NCI-H524 (cell line): ENCODE results near the gene GLCCI1.

ENCODE experiments used
- DNase-seq, 2 experiments: peaks; one replicate each; lab custom pipeline; 2025; lab: John Stamatoyannopoulos, UW

The GLCCI1 gene

DNA sequence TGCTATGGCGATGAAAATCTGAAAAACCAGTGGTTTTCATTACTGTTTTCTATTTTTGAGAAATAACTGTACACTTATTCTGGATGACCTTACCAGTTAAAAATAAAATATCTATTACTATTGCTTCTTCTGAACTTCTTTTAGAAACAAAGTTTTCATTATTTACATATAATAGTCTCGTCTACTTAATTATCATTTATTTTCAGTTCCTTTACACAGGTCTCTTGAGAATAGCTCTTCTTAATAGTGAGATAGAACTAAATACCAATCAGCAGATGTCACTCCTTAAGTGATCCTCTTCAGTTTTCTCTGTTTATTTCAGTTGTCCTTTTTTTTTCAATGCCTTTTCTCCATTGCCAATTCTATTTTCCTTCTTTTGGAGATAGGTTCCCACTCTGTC lies 4.3 kb upstream of the GLCCI1 start:
- peak in 1 of 2 experiments; percentile 14 for DNase-seq

- DNase-seq, result no peak
Measured at GRCh38 chr7:7964691-7965090, 3.9 kb upstream of the GLCCI1 start.

DNA sequence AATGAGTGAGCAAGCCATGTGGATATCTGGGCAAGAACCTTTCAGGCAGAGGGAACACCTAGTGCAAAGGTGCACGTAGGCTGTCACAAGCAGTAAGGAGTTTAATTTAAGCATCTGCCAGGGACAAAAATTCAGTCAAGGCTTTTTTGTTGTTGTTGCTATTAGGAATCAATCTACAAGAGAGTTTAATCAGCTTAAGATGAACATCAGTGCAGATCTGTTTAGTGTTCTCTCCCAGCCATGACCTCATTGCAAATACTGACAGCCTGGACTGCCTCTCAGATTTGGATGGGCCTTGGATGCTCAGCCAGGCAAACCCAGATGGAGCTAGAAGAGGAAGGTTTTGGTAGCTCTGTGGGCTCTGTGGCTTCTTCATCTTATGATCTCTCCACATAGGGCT lies 3.3 kb upstream of the GLCCI1 start:
- DNase-seq, result peak; percentile 5 to 74

DNA sequence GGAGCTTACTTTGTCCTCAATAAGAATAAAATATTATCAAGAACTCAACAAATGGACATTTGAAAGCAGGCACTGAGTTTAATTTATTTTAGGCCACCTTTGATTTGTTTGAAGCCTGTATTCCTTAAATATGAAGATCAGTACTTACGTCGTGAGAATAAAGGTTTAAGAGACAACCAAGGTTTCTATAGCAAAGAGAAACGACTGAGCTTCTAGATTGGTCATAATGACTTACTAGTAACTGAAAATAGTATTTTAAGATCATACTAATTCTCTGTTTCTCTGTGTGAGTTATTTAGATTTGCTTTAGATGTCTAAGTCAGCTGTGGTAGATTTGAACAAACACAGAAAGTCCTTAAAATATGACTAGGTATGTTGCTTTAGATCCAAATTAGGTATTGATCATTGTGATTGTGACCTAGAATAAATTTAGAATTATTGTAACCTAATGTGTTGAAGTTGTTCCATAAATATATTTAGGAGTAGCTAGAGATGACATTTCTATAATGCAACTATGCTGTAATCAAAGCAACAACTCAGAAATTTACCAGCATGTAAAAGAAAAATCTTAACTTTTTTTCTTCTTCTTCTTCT lies 2.4 kb upstream of the GLCCI1 start:
- DNase-seq, result no peak

DNA sequence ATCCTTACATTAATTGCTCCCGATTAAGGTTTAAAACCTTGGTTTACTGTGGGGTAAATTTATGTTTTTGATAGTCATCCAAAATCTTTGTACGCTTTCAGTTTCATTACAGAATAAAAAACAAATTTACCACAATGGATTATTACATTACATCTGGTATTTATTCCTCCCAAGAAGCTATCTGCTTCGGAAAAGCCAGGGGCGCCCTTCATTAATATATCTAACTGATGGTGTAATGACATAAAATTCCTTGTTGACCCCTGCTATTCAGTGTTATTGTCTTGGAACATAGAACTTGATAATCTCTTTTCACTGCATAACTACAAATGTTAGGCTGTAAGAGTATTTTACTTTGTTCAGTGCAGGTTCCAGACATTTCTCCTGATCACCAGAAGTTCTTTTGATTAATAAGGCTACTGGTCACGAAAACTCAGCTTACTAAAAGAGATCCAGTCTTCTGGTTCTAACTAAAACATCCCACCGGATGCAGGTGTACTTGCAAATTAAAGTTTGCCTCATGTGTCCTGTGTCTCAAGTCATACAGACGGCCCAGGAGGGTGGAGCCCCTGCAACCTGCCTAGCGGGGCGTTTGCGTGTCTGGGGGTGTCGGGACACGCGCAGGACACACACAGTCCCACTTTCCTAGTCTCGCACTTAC lies 581 bp upstream of the GLCCI1 start:
- DNase-seq, result no peak

DNA sequence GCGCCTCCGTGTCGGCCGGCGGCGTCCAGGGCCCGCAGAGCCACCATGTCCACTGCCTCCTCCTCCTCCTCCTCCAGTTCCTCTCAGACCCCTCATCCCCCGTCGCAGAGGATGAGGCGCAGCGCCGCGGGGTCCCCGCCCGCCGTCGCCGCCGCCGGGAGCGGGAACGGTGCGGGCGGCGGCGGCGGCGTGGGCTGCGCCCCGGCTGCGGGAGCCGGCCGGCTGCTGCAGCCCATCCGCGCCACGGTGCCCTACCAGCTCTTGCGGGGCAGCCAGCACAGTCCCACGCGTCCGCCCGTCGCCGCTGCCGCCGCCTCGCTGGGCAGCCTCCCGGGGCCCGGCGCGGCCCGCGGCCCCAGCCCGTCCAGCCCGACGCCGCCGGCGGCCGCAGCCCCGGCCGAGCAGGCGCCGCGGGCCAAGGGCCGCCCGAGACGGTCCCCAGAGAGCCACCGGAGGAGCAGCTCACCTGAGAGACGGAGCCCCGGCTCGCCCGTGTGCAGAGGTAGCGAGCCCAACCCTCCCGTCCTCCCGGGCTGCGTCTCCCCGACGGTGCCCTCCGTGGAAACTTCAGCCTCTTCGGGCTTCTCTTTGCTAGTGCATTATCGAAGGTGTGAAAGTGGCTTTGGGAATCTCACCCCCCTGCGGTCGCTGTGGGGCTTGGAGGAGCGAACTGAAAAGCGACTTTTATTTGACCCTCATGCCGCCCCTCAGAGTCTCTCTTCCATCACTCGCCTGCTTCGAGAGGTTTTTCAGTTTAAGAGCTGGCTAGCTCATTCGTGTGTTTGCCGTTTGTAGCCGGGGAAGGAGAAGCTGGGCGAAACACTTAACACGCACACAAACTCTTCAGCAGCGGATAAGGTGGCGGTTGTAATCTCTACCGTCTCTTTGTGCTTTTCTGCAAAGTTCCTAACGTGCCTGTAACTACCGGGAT lies 975 bp downstream of the GLCCI1 start:
- DNase-seq, result peak; percentile 57 to 70

DNA sequence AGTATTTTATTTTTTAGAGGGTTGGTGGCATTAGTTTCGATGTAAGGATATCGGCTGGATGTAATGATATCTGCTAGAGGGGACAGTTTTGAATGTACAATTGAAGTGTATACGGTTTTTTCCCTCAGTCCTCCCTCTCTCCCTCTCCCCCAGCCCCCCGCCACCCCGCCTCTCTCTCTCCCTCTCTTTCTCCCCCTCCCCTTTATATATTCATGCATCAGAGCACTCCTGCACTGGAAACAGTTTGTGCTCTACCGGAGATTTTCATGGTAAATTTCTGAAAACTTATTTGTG lies 1.6 kb downstream of the GLCCI1 start:
- peak in 1 of 2 experiments; percentile 50 for DNase-seq

GRCh38 chr7:7970531-7971307 lies 2.1 kb downstream of the GLCCI1 start:
- peak; percentile 26 to 69 for DNase-seq

- DNase-seq, result no peak
Measured at GRCh38 chr7:7971308-7972040, 2.9 kb downstream of the GLCCI1 start.

DNA sequence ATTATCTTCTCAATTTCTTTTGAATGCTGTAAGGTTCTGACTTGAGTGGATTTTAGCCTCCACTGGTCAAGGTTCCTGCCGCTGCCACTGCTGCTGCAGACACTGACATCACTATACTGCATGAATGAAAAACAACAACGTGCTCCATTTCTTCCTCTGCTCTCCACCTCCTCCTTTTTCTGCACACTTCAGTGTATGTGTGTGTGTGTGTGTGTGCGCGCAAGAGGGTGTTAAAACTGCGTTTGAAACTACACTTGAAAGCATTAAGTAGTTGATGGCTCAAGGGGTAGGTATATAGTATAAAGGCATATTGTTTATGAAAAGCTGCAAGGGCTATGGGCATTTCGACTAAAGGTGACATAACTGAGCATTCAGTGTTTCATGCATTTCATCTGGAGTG lies 3.5 kb downstream of the GLCCI1 start:
- DNase-seq, result peak in 1 of 2 experiments; percentile 39

DNA sequence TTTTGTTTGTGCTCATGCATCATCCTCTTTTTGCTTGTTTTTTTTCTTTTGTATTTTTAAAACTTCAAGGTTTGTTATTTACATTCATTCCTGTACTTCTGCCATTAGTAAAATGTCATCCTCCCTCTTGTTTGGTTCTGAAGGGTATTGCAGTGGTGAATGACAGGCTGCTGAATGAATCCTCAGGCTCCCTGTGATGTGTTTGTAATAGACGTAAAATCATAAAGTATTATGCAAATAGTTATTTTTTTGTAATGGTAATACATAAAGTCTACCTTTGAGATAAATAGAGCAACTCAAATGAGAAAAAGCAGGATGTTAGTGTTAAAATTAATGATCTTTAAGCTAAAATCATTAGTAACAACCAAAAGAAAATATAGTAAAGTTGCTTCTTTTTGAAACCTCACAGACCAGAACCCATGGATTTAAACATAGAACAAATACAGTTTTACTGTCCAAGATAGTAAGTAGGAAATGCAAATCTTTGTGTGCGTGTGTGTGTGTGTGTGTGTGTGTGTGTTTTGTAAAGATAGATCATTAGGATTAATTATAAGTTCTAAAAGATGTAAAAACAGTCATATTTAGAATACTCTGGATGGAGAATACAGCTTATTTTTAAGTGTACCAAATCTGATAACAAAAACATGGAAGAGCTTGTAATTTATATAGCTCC lies 4.5 kb downstream of the GLCCI1 start:
- no peak for DNase-seq

GRCh38 chr7:7976677-7977076 lies 8.1 kb downstream of the GLCCI1 start:
- no peak for DNase-seq

- no peak for DNase-seq
Measured at GRCh38 chr7:7977774-7978173, 9.2 kb downstream of the GLCCI1 start.

- DNase-seq, result no peak
Measured at GRCh38 chr7:7978860-7979259, 10.3 kb downstream of the GLCCI1 start.

- DNase-seq, result no peak
Measured at GRCh38 chr7:7979558-7979957, 11.0 kb downstream of the GLCCI1 start.

- DNase-seq, result no peak
Measured at GRCh38 chr7:7980134-7980533, 11.5 kb downstream of the GLCCI1 start.

DNA sequence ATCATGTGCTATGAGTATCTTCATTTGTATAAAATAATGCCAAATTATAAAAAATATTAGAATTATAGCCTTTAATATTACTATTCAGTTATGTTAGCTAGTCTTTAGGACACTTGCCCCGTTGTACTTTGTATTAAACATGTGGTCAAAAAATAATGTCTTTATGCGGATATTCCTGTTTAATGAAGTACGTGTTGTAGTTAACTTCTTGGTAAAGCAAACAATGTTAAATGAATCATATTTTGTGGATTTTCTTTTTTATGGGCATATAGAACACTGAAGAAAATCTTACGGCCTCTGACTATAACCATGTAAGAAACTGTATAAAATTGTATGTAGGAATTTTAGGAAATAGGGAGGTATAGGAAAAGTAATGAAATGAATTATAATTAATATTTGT lies 14.3 kb downstream of the GLCCI1 start:
- no peak for DNase-seq

DNA sequence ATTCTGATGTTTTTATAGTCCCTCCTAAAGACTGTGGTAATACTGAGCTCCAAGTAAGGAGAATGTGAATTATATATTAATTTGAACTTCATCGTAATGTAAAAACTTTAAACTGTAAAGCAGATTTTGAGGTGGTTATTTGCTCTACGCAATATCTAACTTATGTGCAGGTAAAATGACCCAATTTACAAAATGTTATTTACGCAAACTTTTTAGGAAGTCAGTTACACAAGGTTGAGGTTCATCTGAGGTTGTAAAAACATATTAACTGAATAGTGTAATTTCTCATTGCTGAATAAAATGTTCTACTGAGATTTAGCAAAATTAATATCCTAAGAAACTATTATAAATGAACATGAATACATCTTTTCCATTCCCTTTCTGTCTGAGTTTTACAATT lies 15.8 kb downstream of the GLCCI1 start:
- no peak for DNase-seq

- DNase-seq, result peak in 1 of 2 experiments; percentile 64
Measured at GRCh38 chr7:7988706-7989105, 20.1 kb downstream of the GLCCI1 start.

GRCh38 chr7:7989133-7989532 lies 20.5 kb downstream of the GLCCI1 start:
- DNase-seq, result no peak
